ENCODE measurements around the gene RASA4B.
"Not testable (repeated sequence)": the region's sequence is repeated elsewhere in the genome, so short reads cannot be mapped to it uniquely, and the experiment has no call there.

GRCh38 chr7:102474736-102475435 is 42.7 kb downstream of the RASA4B start:
- TF ChIP-seq CTCF (IDR thresholded peaks at IDR 0.05 in 8 of 11, conservative IDR thresholded peaks at IDR 0.05 in 3 of 11); POLR2A (IDR thresholded peaks at IDR 0.05): not testable (repeated sequence)

Measured in spleen (tissue), 7 donors.